ENCODE results near the gene HRG. TPM values are rescaled to one million over a fixed set of nuclear protein-coding genes. Genes with fewer than 3 reads are reported as not detected.
"Not testable (repeated sequence)": the region's sequence is repeated elsewhere in the genome, so short reads cannot be mapped to it uniquely, and the experiment has no call there.

Gene HRG
- total RNA-seq, 2 experiments from 2014 or later, result not detected

DNA sequence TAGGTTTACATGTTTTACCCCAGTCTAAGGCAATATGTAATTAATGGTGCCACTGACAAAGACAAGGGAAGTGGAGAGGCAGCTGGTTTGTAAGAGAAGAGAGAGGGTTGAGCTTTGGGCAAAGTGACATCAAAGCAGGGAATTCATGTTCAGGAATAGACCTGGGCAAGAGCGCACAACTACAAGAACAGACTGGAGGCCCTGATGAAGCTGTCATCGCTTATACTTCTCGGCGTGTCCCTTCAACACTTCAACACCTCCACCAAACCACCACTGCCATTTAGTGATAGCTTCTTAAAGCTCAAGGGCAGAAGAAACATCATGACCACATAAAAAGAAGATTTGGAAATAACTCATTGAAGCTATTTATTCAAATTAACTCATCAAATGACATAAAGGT lies 31.7 kb downstream of the HRG start:
- DNase-seq, result no peak
- ATAC-seq, result no peak
- CTCF ChIA-PET, result interaction anchor here (0.7 to 1.2 kb wide), 2 partner anchors 10 kb away, joined by 3 read pairs; no protein-coding TSS in a partner anchor
- H3K4me1 Mint-ChIP-seq, result peaks cover 7% of the 10 kb centered on the region
- H3K36me3 Mint-ChIP-seq, result no peaks in the 10 kb centered on the region
- no peak overlapping the region for H3K4me3 Mint-ChIP-seq
- no peaks in the 10 kb centered on the region for H3K9me3 Mint-ChIP-seq (ENCODE audit: low read depth)
- H3K27me3 Mint-ChIP-seq, result peaks cover 32% of the 10 kb centered on the region
- no peak overlapping the region for H3K27ac Mint-ChIP-seq

DNA sequence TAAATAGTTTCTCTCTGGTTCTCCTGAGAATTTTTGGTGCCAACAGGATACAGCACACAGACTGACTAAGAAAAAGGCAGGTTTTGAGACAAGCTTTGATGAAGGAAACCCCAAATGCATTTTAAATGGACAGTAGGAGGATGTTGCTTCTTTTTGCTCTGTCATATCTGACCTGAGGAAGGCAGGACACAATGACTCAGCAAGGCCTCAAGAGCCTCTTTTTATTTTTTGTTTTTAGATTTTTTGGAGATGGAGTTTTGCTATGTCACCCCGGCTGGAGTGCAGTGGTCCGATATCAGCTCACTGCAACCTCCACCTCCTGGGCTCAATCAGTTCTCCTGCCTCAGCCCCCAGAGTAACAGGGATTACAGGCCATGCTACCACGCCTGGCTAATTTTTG lies 34.5 kb downstream of the HRG start:
- Mint-ChIP-seq H3K27me3 (peaks cover 36% of the 10 kb centered on the region), H3K36me3 (no peaks in the 10 kb centered on the region), H3K4me1 (peaks cover 7% of the 10 kb centered on the region), H3K27ac (no peak overlapping the region), H3K4me3 (no peak overlapping the region), H3K9me3 (ENCODE audit: low read depth) (no peaks in the 10 kb centered on the region)
- DNase-seq (no peak), ATAC-seq (peak; percentile 65)
- CTCF ChIA-PET, result no interaction called here

DNA sequence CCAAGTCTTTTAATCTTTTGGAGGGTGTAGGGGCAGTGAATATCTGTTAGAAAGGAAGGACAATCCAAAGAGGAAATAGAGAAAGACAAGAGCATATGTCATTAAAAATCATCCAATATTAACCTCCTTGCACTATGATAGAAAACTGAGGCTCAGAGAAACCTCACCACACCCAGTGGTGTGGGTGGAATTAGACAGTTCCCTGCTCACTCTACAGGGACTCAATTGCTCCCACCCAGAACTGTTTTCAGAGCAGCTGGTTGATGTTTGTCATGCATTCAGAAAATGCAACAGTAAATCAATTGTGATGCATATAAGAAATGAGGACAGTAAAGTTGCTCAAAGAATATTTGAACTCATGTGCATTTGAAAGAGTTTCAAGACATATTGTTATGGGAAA lies 36.6 kb downstream of the HRG start:
- H3K9me3 Mint-ChIP-seq (ENCODE audit: low read depth); H3K36me3 Mint-ChIP-seq; ATAC-seq; H3K27ac Mint-ChIP-seq; CTCF ChIA-PET; DNase-seq; H3K4me3 Mint-ChIP-seq: not testable (repeated sequence)
- peaks cover 17% of the 10 kb centered on the region for H3K4me1 Mint-ChIP-seq
- peaks cover 49% of the 10 kb centered on the region for H3K27me3 Mint-ChIP-seq

DNA sequence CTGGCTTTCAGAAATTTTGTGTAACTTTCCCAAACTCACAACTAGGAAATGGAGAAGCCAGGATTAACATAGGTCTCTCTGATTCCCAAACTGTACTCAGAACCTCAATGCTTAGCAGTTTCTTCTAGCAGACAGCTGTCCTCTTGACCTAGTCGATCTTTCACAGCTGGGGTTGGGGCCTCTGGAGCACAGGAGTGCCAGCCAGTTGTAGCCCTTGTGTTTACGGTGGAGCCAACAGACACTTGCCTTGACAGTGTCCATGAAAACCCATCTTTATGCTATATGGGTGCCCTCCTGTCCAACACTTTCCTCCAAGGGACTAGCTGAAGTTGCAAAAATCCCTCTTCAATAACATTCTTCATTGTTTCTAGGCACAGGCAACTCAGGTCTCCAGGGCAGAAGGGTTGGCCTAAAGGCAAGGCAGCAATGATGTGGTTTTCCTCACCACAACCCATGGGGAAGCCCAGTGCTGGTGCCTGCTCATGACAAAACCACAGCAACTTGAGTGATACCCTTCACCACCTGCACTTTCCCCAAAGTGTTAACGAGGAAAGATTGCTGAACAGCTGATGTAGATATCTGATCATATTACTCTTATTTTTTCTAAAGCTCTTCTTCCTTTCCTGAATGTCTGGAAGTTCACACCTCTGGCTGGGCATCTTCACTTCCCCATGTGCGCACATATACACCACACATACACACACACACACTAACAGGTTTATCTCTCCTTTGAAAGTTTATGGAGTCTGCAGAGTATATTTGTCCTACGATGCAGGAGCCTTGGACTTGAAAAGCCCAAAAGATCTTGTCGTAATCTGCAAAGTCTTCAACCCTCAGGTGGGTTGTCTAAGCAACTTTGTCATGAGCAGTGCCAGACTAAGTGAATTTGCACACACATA lies 40.3 kb downstream of the HRG start:
- Mint-ChIP-seq H3K4me1 (peaks cover 9% of the 10 kb centered on the region), H3K36me3 (no peaks in the 10 kb centered on the region), H3K27me3 (peaks cover 59% of the 10 kb centered on the region), H3K9me3 (ENCODE audit: low read depth) (no peaks in the 10 kb centered on the region), H3K27ac (no peak overlapping the region), H3K4me3 (no peak overlapping the region)
- DNase-seq (peak; percentile 73), ATAC-seq (peak; percentile 86)
- CTCF ChIA-PET, result no interaction called here

DNA sequence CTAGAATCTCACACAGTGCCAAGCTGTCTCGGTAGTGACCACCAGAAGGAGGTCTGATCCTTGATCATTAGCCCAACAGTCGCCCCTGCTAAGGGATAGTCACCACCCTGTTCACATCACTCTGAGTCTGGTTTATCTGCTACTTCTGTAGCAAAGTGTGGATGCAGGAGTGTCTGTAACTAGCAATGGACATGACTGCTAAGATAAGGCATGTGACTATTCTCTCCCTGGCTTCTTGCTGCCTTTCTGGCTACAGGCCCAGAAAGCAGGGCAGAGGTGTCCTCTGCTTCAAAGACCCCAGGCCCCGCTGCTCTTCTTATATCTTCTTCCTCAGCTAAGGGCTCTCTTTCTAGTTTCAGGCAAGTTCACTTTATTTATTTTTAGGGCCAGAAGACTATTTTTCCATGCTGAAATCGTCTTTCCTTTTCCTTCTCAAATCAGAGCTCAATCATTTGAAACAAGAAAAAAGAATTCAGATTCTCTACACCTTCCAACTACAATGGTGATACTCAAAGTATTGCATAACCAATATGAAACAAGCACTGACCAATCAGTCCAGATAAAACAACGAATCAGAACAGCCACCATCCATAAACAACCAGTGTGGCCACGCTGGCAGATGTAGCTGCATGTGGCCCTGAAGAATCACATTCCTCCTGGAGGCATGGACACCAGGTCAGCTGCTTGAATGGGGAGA lies 43.3 kb downstream of the HRG start:
- ATAC-seq (no peak), DNase-seq (no peak)
- Mint-ChIP-seq H3K4me1 (peaks cover 9% of the 10 kb centered on the region), H3K4me3 (no peak overlapping the region), H3K36me3 (no peaks in the 10 kb centered on the region), H3K27me3 (peaks cover 46% of the 10 kb centered on the region), H3K27ac (no peak overlapping the region), H3K9me3 (ENCODE audit: low read depth) (no peaks in the 10 kb centered on the region)
- CTCF ChIA-PET, result no interaction called here

DNA sequence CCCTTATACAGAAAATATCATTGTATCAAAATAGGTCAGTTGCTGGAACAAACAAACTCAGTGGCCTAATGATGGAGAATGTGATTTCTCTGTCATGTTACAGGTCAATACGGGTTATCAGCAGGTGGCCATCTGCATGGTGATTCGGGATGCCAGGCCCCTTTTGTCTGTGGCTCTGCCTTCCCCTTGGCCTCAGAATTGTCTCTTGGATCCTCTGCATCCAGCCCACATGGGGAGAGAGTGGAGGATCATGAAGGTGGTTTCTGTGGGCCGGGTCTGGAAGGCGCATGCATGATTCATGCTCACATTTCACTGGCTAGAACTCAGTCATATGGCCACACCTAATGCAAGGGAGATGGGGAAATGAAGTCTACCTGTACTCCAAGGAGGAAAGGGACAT lies 44.9 kb downstream of the HRG start:
- CTCF ChIA-PET; H3K27ac Mint-ChIP-seq; H3K36me3 Mint-ChIP-seq; H3K9me3 Mint-ChIP-seq (ENCODE audit: low read depth); H3K4me3 Mint-ChIP-seq; DNase-seq; H3K4me1 Mint-ChIP-seq; ATAC-seq: not testable (repeated sequence)
- peaks cover 38% of the 10 kb centered on the region for H3K27me3 Mint-ChIP-seq

DNA sequence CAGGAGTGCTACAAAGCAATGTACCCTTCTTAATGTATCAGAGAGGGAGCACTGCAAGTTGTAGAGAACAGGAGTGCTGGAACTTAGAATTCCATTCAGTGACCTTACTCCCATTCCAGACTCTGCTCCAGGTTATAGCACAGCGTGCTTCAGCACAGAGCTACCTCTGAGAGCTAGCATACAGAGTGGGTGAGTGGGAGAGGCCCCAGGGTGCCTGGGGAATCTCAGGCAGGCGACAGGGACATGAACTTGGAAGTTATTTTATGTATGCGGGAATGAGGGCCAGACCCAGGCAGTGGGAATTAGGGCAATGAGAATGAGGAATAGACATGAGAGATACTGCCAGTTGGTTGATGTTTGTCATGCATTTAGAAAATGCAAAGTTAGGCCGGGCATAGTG lies 47.7 kb downstream of the HRG start:
- CTCF ChIA-PET, result no interaction called here
- peaks cover 19% of the 10 kb centered on the region for H3K27me3 Mint-ChIP-seq
- no peaks in the 10 kb centered on the region for H3K4me1 Mint-ChIP-seq
- no peak overlapping the region for H3K4me3 Mint-ChIP-seq
- no peaks in the 10 kb centered on the region for H3K36me3 Mint-ChIP-seq
- no peaks in the 10 kb centered on the region for H3K9me3 Mint-ChIP-seq (ENCODE audit: low read depth)
- ATAC-seq, result no peak
- no peak for DNase-seq
- H3K27ac Mint-ChIP-seq, result no peak overlapping the region

DNA sequence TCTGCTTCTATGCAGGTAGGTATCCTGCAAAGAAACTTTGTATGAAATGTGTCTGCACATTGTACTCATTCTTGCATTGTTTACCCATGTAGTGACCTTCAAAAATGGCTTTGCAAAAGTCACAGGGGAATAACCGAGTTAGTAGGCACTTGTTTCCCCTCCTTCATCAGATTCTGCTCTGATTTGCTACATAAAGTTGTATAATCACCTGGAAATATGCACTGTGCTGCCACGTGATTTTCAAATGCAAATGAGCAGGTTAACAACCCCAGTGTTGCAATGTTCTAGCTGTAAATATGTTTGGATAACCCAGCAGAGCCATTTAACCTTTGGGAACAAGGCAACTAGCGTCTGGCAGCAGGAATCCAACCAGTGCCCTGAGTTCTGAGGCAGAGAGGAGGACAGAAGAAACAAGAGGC lies 51.2 kb downstream of the HRG start, which contains the start of gene KNG1:
Gene KNG1, plus strand, starts transcription at position 321 of the 419 bp plus-strand sequence. CDS start 184 bp downstream, outside the sequence.
- no peak within 1 kb of the TSS for H3K27ac Mint-ChIP-seq
- no peaks in the 10 kb centered on the region for H3K9me3 Mint-ChIP-seq (ENCODE audit: low read depth)
- CTCF ChIA-PET, result interaction anchor here (0.6 kb wide), 1 partner anchor 920 kb away, joined by 4 read pairs; no protein-coding TSS in a partner anchor
- peaks cover 20% of the 10 kb centered on the region for H3K27me3 Mint-ChIP-seq
- no peak within 1 kb of the TSS for H3K4me3 Mint-ChIP-seq
- no peaks in the 10 kb centered on the region for H3K4me1 Mint-ChIP-seq
- DNase-seq (no peak), ATAC-seq (no peak)
- no peaks in the 10 kb centered on the region for H3K36me3 Mint-ChIP-seq

DNA sequence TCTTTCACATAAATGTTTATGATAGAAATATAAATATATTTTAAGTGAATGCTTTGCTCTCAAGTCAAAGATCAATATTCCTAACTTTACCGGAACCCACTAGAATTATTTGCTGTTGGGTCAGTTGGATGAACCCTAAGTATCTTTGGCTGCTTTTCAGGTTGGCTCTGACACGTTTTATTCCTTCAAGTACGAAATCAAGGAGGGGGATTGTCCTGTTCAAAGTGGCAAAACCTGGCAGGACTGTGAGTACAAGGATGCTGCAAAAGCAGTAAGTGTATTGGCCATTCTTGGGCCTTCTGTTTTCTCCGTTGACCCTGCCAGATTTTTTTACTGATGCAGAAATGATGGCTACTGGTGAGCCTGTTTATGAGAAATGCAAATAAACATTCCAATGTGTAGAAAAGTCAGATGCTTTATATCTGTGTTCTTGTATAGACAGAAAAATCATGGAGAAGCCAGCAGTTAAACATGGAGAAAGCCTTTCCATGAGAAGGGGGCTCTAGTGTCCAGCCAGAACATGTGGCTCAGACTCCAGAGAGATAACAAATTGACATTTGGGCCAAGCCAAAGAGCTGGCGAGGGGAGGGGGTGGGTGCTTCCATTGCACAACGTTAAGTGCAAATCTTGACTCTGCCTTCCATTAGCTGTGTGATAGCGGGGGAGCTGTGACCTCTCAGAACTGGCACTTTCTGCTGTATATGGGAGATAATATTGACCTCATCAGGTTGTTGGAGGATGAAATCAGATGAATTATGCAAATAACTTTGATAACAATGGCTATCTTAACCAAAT lies 54.3 kb downstream of the HRG start:
- no peaks in the 10 kb centered on the region for H3K9me3 Mint-ChIP-seq (ENCODE audit: low read depth)
- no peaks in the 10 kb centered on the region for H3K4me1 Mint-ChIP-seq
- H3K27ac Mint-ChIP-seq, result no peak overlapping the region
- H3K36me3 Mint-ChIP-seq, result no peaks in the 10 kb centered on the region
- ATAC-seq (no peak), DNase-seq (no peak)
- CTCF ChIA-PET, result interaction anchor here (0.7 kb wide), 1 partner anchor 152 kb away, joined by 3 read pairs; no protein-coding TSS in a partner anchor
- no peak overlapping the region for H3K4me3 Mint-ChIP-seq
- peaks cover 11% of the 10 kb centered on the region for H3K27me3 Mint-ChIP-seq

DNA sequence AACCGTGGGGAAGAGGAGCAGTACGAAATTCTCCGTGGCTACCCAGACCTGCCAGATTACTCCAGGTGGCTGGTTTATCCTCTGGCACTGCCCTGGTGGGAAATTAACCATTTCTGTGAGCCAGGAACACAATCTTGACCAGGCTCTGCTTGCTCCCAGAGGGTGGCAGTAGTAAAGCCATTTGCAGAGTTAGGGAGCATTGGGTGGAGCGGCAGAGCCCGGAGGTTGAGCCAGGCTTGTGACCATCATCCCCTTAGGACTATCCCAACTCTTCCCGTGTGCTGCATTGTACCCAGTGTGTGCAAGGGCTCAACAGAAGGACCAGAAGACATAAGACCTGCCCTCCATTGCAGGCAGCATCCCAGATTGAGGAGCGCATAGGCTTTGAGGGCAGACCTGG lies 56.6 kb downstream of the HRG start:
- H3K4me1 Mint-ChIP-seq, result no peaks in the 10 kb centered on the region
- H3K36me3 Mint-ChIP-seq, result no peaks in the 10 kb centered on the region
- DNase-seq (no peak), ATAC-seq (no peak)
- CTCF ChIA-PET, result no interaction called here
- peaks cover 11% of the 10 kb centered on the region for H3K27me3 Mint-ChIP-seq
- H3K27ac Mint-ChIP-seq, result no peak overlapping the region
- H3K4me3 Mint-ChIP-seq, result no peak overlapping the region
- no peaks in the 10 kb centered on the region for H3K9me3 Mint-ChIP-seq (ENCODE audit: low read depth)

DNA sequence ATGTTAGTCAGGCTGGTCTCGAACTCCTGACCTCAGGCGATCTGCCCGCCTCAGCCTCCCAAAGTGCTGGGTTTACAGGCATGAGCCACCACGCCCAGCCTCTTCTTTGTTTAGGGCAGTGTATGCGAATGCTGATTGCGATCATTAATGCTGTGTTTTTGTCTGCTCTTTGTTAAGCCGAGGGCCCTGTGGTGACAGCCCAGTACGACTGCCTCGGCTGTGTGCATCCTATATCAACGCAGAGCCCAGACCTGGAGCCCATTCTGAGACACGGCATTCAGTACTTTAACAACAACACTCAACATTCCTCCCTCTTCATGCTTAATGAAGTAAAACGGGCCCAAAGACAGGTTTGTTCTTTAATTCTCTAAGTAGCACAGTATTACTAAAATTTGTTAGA lies 59.1 kb downstream of the HRG start:
- H3K4me3 Mint-ChIP-seq, result no peak overlapping the region
- H3K9me3 Mint-ChIP-seq (ENCODE audit: low read depth), result no peaks in the 10 kb centered on the region
- CTCF ChIA-PET, result no interaction called here
- H3K4me1 Mint-ChIP-seq, result no peaks in the 10 kb centered on the region
- H3K27ac Mint-ChIP-seq, result no peak overlapping the region
- H3K27me3 Mint-ChIP-seq, result peaks cover 10% of the 10 kb centered on the region
- no peak for DNase-seq
- no peak for ATAC-seq
- no peaks in the 10 kb centered on the region for H3K36me3 Mint-ChIP-seq
